H1 (cell line): ENCODE results near the gene RRP12. TPM values are rescaled to one million over a fixed set of nuclear protein-coding genes. Genes with fewer than 3 reads are reported as not detected.

Experiments
- CTCF ChIA-PET: fragments of 300-600 bp; sonication (Branson Sonifier 250); formaldehyde crosslinking; loops from one replicate; lab custom pipeline; 2021; ENCODE audit not compliant: partially characterized antibody; lab: Charles Lee
- POLR2A ChIA-PET: fragments of 300-600 bp; sonication (Branson Sonifier 250); formaldehyde crosslinking; loops from one replicate; lab custom pipeline; 2021; ENCODE audit warnings: inconsistent platforms; ENCODE audit not compliant: partially characterized antibody; lab: Charles Lee
- DNase-seq, 2 experiments: peaks; one replicate each; pipeline versions ENCODE4 v3.0.0 to v3.0.0-alpha.2; 2010 to 2022; ENCODE audit warnings: low spot score in 2 of 2, low read depth in 1 of 2, mixed read lengths in 1 of 2
- FAIRE-seq: peaks from 2 replicates; lab custom pipeline; 2011; peaks lifted over from hg19 to GRCh38; lab: Jason Lieb, UNC
- H2AFZ ChIP-seq: 2 replicates; pipeline ENCODE4 v1.8.1; 2012; ENCODE audit warnings: low read length, inconsistent platforms
- H2AK5ac ChIP-seq: 2 replicates; pipeline ENCODE4 v1.6.1; 2013; ENCODE audit warnings: low read depth, low read length
- H2BK120ac ChIP-seq: replicated peaks from 2 replicates; pipeline ENCODE3; 2013; ENCODE audit warnings: low read depth, low read length, inconsistent platforms
- H2BK12ac ChIP-seq: 2 replicates; pipeline ENCODE4 v1.6.1; 2013; ENCODE audit warnings: low read depth, low read length
- H2BK15ac ChIP-seq: 2 replicates; pipeline ENCODE4 v1.6.1; 2013; ENCODE audit warnings: low read length
- H2BK20ac ChIP-seq: 2 replicates; pipeline ENCODE4 v1.6.1; 2013; ENCODE audit warnings: low read length
- H2BK5ac ChIP-seq: 2 replicates; pipeline ENCODE4 v1.6.1; 2013; ENCODE audit warnings: low read depth, low read length
- H3K14ac ChIP-seq: 2 replicates; pipeline ENCODE4 v1.6.1; 2013; ENCODE audit warnings: inconsistent platforms; ENCODE audit not compliant: insufficient read length
- H3K18ac ChIP-seq: 2 replicates; pipeline ENCODE4 v1.6.1; 2013; ENCODE audit warnings: low read length; ENCODE audit errors: extremely low read depth
- H3K23ac ChIP-seq: 2 replicates; pipeline ENCODE4 v1.6.1; 2013; ENCODE audit warnings: inconsistent platforms; ENCODE audit not compliant: insufficient read length
- H3K23me2 ChIP-seq: 2 replicates; pipeline ENCODE4 v1.6.1; 2013; ENCODE audit warnings: low read depth, low read length
- H3K27ac ChIP-seq: 2 replicates; pipeline ENCODE4 v1.6.1; 2011; ENCODE audit warnings: low read depth, low read length, inconsistent platforms
- H3K27me3 ChIP-seq, 4 experiments: replicated peaks in 1 of 4; 1 replicate in 1 of 4; 2 replicates in 3 of 4; pipeline versions ENCODE4 v1.6.1 to v1.8.1; 2011 to 2013; ENCODE audit warnings: low read length in 3 of 4, mild to moderate bottlenecking in 3 of 4, inconsistent platforms in 2 of 4, mixed read lengths in 2 of 4, moderate library complexity in 1 of 4; ENCODE audit not compliant: control insufficient read depth in 3 of 4, insufficient read depth in 3 of 4; ENCODE audit errors: extremely low read depth in 1 of 4
- H3K36me3 ChIP-seq, 4 experiments: 2 replicates each; pipeline versions ENCODE4 v1.6.1 to v1.8.1; 2011 to 2013; ENCODE audit warnings: mild to moderate bottlenecking in 4 of 4, low read length in 3 of 4, moderate library complexity in 2 of 4, control low read depth in 1 of 4, inconsistent platforms in 1 of 4; ENCODE audit not compliant: insufficient read depth in 4 of 4, control insufficient read depth in 2 of 4
- H3K4ac ChIP-seq: replicated peaks from 2 replicates; pipeline ENCODE3; 2013; ENCODE audit warnings: low read length, low read depth, mixed read lengths, inconsistent platforms; ENCODE audit not compliant: insufficient read length
- H3K4me1 ChIP-seq, 4 experiments: replicated peaks in 1 of 4; 1 replicate in 1 of 4; 2 replicates in 3 of 4; pipeline versions ENCODE4 v1.6.1 to v1.8.1; 2011 to 2013; ENCODE audit warnings: low read length in 3 of 4, inconsistent platforms in 2 of 4, mixed read lengths in 1 of 4; ENCODE audit not compliant: insufficient read depth in 4 of 4, control insufficient read depth in 3 of 4
- H3K4me2 ChIP-seq, 2 experiments: 2 replicates each; pipeline versions ENCODE4 v1.6.1 to v1.8.1; 2011 to 2013; ENCODE audit warnings: low read depth in 2 of 2, low read length in 2 of 2, control low read depth in 1 of 2, inconsistent platforms in 1 of 2, mild to moderate bottlenecking in 1 of 2; ENCODE audit not compliant: insufficient read depth in 1 of 2
- H3K4me3 ChIP-seq, 4 experiments: fragments of 200-600, 300-600 bp in 1 of 4; sonication (generic), shearing (Covaris generic), sonication (Bioruptor Twin) in 1 of 4; 2 replicates each; pipeline versions ENCODE4 v1.5.1 to v1.8.1; 2011 to 2016; ENCODE audit warnings: low read length in 4 of 4, low read depth in 3 of 4, control low read depth in 2 of 4, inconsistent platforms in 2 of 4, mild to moderate bottlenecking in 2 of 4, mixed read lengths in 1 of 4, moderate library complexity in 1 of 4; ENCODE audit not compliant: insufficient read depth in 2 of 4; ENCODE audit errors: extremely low read depth in 1 of 4
- H3K56ac ChIP-seq: replicated peaks from 2 replicates; pipeline ENCODE3; 2013; ENCODE audit warnings: low read depth, mild to moderate bottlenecking, mixed read lengths, low read length, inconsistent platforms; ENCODE audit not compliant: insufficient read length
- H3K79me1 ChIP-seq: 2 replicates; pipeline ENCODE4 v1.6.1; 2013; ENCODE audit warnings: low read depth, low read length, control low read depth
- H3K79me2 ChIP-seq, 2 experiments: 2 replicates each; pipeline versions ENCODE4 v1.6.1 to v1.8.1; 2012 to 2013; ENCODE audit warnings: low read length in 2 of 2, mild to moderate bottlenecking in 2 of 2, inconsistent platforms in 1 of 2; ENCODE audit not compliant: insufficient read depth in 2 of 2, control insufficient read depth in 1 of 2
- H3K9ac ChIP-seq, 4 experiments: replicated peaks in 1 of 4; 1 replicate in 1 of 4; 2 replicates in 3 of 4; pipeline versions ENCODE4 v1.6.1 to v1.8.1; 2011 to 2013; ENCODE audit warnings: low read depth in 3 of 4, low read length in 3 of 4, control low read depth in 2 of 4, mild to moderate bottlenecking in 2 of 4, moderate library complexity in 2 of 4, inconsistent platforms in 1 of 4; ENCODE audit errors: extremely low read depth in 1 of 4
- H3K9me3 ChIP-seq, 2 experiments: 2 replicates each; pipeline versions ENCODE4 v1.6.1 to v1.8.1; 2012 to 2013; ENCODE audit warnings: mild to moderate bottlenecking in 2 of 2, moderate library complexity in 2 of 2, control low read depth in 1 of 2, inconsistent platforms in 1 of 2, low read depth in 1 of 2, low read length in 1 of 2, mixed read lengths in 1 of 2; ENCODE audit not compliant: insufficient read depth in 2 of 2
- H4K20me1 ChIP-seq, 2 experiments: replicated peaks in 1 of 2; 2 replicates each; pipeline versions ENCODE3 to v1.8.1; 2011 to 2013; ENCODE audit warnings: inconsistent platforms in 2 of 2, low read length in 2 of 2, mild to moderate bottlenecking in 1 of 2; ENCODE audit not compliant: insufficient read depth in 2 of 2, control insufficient read depth in 1 of 2
- H4K5ac ChIP-seq: 2 replicates; pipeline ENCODE4 v1.6.1; 2013; ENCODE audit warnings: low read length, low read depth, mixed read lengths, inconsistent platforms; ENCODE audit not compliant: insufficient read length
- H4K8ac ChIP-seq: 2 replicates; pipeline ENCODE4 v1.8.0; 2013; ENCODE audit warnings: mild to moderate bottlenecking, moderate library complexity, low read length, inconsistent platforms; ENCODE audit not compliant: insufficient read depth; ENCODE audit errors: extremely low read depth
- H4K91ac ChIP-seq: replicated peaks from 2 replicates; pipeline ENCODE3; 2013; ENCODE audit warnings: low read length, mixed read lengths, inconsistent platforms; ENCODE audit not compliant: insufficient read length
- GABPA ChIP-seq: IDR thresholded peaks from 2 replicates; pipeline ENCODE4 v1.6.1; 2011; ENCODE audit warnings: mild to moderate bottlenecking, low read length, moderate library complexity, borderline replicate concordance; ENCODE audit not compliant: insufficient read depth
- TCF12 ChIP-seq: IDR thresholded peaks from 2 replicates; pipeline ENCODE4 v1.6.1; 2011; ENCODE audit warnings: low read depth, mild to moderate bottlenecking, low read length
- whole genome bisulfite sequencing, 2 experiments: shearing (Covaris generic) in 1 of 2; methylation state at CpG; one replicate each; pipeline versions ENCODE4 v1.1.6 to v1.1.7; 2013 to 2015; ENCODE audit warnings: low lambda C conversion rate in 2 of 2, mixed read lengths in 2 of 2, inconsistent platforms in 1 of 2, low coverage in 1 of 2, missing lambda C conversion rate in 1 of 2; ENCODE audit not compliant: insufficient replicate concordance in 2 of 2, insufficient coverage in 1 of 2, insufficient read length in 1 of 2; ENCODE audit errors: extremely low coverage in 1 of 2, missing lambda C conversion rate in 1 of 2; 5-methylcytosine and 5-hydroxymethylcytosine counted together
- polyA plus RNA-seq, 7 experiments: library from polyadenylated mRNA; depleted of rRNA in 3 of 7; stranded (reverse) in 5 of 7; unstranded in 2 of 7; fragments of >200 nt in 5 of 7; fragments of 200-250 nt in 2 of 7; gene quantifications; 1 replicate in 5 of 7; 2 replicates in 1 of 7; 4 replicates in 1 of 7; pipeline versions ENCODE4 v1.2.1 to v1.2.3, GENCODE V29; 2011 to 2013; ENCODE audit warnings: missing spikeins in 2 of 7, mixed read lengths in 2 of 7
- total RNA-seq: library from RNA; stranded (reverse); fragmentation: NEBNext Ultra II Directional; extraction: Animal tissue kit (Norgen Biotek cat#: 25700); gene quantifications from 2 replicates; pipeline ENCODE4 v1.2.1, GENCODE V29; 2021

The RRP12 gene
- total and polyA plus RNA-seq, 2 of the 8 experiments (the other 6 are each of a cell fraction or from before 2014, with no cell fraction given), result 21.0 to 65.8 TPM

DNA sequence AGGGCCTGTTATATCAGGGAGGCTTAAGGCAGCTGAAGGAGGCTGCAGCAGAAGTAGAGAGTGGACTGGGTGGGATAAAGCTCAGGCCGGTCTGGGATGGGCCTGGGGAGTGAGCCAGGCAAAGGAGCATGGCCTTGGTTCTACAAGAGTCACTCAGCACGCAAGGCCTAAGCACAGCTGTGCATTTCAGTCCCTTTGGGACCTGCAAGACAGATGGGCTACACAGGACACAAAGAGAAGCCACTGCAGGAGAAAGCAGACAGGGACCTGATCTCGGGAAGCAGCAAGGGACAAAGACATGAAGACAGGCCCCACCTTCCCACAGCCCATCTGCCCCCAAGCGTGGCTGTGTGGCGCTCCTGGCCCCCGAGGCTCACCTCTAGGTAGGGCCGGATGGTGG is 29.4 kb downstream of the RRP12 start:
- WGBS, 2 experiments, result 92% methylated on average over 7 of the region's 7 CpGs; no CpG with 5 or more reads in 1 of the 2 experiments
- H3K23ac ChIP-seq, result no peak overlapping the region

More for the DNA sequence above, 29.4 kb downstream of the RRP12 start:
- DNase-seq (no peak), FAIRE-seq (no peak)
- Histone ChIP-seq H3K27me3 (no peaks in the 10 kb centered on the region), H3K4me1 (no peaks in the 10 kb centered on the region; a peak in 1 of 7 replicates), H3K9ac (no peak overlapping the region), H4K20me1 (peaks cover 0 to 14% of the 10 kb centered on the region in 2 experiments), H3K79me1 (no peaks in the 10 kb centered on the region; the same call in 1 of the 2 replicates), H2AFZ (no peak overlapping the region), H3K56ac (no peak overlapping the region), H3K36me3 (peaks cover 29 to 56% (median 47%) of the 10 kb centered on the region in 4 experiments; a peak in 7 of 8 replicates), H4K5ac (no peak overlapping the region), H2AK5ac (no peak overlapping the region), H3K4ac (no peak overlapping the region), H2BK15ac (no peak overlapping the region), H3K9me3 (no peaks in the 10 kb centered on the region), H3K23me2 (no peaks in the 10 kb centered on the region), H3K14ac (no peak overlapping the region), H2BK5ac (no peak overlapping the region), H3K27ac (no peak overlapping the region), H3K18ac (no peak overlapping the region), H3K79me2 (no peaks in the 10 kb centered on the region), H2BK120ac (no peak overlapping the region), H3K4me3 (no peak overlapping the region), H2BK12ac (no peak overlapping the region), H3K4me2 (no peak overlapping the region), H4K91ac (no peak overlapping the region), H4K8ac (no peak overlapping the region), H2BK20ac (no peak overlapping the region)
- ChIA-PET CTCF (interaction anchor here (0.6 to 2.0 kb wide), 8 partner anchors 11 to 189 kb away, joined by 3 to 8 read pairs (median 4); partner anchors contain the start of gene RRP12), POLR2A (interaction anchor here (1.0 to 1.5 kb wide), 4 partner anchors 11 to 22 kb away, joined by 3 to 6 read pairs (median 4); no protein-coding TSS in a partner anchor)
- TF ChIP-seq GABPA (no peak), TCF12 (no peak)
